Stimulated activated CD8-positive, alpha-beta memory T cell treated with anti-CD3 and anti-CD28 coated beads, Interleukin-7, amount 100 ng/mL, for 48 hours (primary cell): ENCODE data around the gene DNAH10.
A peak's percentile ranks its signal among the peaks of the same experiment; 100 is the strongest.
"Not testable (repeated sequence)": the region's sequence is repeated elsewhere in the genome, so short reads cannot be mapped to it uniquely, and the experiment has no call there.

Experiments used
- DNase-seq, 2 donors: peaks; one replicate each; pipeline ENCODE4 v3.0.0-alpha.2; 2020; ENCODE audit warnings: low read depth in 1 of 2; ENCODE audit errors: extremely low read depth in 1 of 2

The DNAH10 gene

DNA sequence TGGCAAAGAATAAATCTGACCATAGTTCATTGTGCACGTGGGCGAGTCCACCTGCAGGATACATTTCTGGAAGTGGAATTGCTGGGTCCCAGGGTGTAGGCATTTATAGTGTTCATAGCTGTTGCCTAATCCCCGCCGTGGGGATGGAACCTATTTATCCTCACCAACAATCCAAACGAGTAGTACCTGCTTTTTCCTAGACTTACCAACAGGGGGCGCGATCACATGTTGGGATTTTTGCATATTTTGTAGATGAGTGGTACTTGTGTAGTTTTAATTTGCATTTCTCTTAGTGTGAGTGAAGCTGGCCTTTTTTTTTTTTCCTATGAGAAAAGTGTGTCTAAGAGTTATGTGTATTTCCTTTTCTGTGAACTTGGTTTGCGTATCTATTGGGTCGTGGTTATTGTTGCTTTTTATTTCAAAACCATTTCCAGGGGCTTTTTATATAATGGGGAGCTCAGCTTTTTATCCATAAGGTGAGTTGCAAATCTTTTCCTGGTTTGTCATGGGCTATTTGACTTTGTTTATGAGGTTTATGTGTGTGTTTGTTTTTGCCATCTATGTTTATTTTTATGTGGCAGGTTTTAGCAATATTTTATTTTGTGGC is 143.3 kb downstream of the DNAH10 start:
- peak; percentile 8 to 41 for DNase-seq

DNA sequence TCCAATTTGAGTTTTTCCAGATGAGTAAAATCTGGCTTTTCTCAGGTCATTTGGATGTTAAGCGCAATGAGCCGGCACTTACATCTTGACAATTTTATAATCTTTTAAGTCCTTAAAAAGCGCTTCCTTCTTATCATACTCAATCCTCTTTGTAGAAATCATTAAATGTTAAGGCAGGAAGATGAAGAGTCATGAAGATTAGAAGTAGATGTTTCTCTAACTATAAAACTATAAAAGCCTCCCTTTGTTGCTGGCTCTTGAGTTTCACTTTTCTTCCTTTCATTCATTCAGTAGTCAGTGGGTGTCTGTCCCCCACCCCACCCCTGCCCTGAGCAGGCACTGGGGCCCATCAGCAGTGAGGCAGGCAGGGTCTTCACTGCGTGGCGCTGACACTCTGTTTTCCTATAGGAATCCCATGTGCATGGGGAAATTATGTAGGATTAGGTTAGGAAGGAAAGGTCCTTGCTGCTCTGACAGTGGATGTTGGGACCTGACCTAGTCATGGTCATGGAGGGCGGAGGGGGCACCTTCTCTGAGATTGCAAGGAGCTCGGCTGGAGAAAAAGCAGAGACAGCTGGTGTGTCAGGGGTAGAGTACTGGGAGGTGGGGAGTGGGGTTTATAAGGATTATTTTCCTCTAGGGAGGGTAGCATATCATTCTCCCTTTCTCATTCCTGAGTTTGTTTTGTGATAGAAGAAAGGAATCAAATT is 144.8 kb downstream of the DNAH10 start:
- DNase-seq = no peak

DNA sequence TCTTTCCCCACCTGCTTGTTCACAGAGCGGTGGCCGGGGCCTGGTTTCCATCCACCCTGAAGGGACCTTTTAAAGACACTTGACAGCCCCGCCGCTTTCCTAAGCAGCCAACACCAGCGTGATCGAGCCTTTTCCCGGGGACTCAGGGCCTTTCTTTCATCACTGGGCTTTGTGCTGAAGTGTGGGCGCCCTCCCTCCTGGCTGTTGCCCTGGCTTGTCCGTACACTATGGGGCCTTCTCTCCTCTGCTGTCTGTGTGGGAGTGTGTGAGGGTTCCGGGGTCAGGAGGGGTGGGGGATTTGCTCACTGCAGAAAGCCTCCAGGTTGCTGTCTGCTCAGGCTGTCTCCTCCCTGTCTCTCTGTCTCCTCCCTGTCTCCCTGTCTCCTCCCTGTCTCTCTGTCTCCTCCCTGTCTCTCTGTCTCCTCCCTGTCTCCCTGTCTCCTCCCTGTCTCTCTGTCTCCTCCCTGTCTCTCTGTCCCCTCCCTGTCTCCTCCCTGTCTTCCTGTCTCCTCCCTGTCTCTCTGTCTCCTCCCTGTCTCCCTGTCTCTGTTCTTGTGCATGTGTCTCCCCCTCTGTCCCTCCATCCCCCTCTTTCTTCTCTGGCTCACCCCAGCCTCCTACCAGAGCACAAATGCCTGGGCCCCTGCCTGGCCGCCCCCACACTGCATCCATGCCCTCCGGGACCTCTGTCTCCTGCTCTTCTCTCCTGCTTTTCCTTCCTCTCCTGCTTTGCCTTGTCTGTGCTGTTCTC is 145.8 kb downstream of the DNAH10 start:
- no peak for DNase-seq

DNA sequence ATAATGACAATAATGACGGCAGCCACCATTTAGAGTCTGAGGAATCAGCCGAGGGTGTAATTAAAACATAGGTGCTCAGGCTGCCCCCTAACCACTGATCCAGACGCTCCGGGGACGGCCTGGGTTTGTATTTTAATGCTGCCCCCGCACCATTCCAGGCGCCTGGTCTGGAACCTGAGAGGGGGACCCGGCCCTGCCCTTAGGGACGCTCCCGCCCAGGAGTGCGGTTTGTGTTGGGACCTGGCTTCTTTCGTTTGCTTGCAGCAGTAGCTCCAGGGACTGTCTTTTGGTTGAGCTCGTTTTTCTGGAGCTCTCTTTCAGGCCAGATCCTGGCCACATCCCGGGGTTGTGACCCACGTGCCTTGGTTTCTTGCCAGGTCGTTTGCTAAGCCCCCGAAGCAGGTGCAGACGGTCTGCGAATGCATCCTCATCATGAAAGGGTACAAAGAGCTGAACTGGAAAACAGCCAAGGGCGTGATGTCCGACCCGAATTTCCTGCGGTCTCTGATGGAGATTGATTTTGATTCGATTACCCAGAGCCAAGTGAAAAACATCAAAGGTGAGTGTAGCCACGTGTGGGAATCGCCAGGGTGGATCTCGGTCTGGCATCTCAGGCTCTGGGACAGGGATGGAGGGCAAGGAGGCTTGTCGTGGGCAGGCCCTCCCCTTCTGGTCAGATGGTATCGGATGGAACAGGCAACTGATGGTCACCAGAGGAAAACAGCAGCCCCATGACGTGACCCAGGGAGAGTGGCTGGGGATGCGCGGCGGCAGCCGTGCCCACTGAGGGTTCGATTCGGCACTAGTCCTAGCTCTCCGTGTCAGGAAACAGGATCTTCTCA is 147.0 kb downstream of the DNAH10 start:
- no peak for DNase-seq

DNA sequence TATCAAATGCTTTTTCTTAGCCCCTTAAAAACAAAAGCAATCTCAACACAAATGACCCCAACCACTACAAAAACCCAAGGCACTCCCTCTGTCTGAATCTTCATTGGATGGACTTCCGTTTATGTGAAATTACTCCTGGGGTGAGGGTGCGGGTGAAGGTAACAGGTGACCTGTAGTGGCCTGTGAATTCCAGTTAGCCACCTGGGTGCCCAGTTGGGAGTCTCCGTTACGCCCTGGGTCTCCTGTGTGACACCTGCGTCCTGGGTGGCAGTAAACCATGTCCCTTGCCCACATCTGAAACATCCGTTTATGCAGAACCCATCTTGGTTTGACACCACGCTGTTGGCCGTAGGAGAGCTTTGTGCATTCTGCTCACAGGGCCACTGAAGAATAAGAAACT is 148.0 kb downstream of the DNAH10 start:
- DNase-seq = no peak

DNA sequence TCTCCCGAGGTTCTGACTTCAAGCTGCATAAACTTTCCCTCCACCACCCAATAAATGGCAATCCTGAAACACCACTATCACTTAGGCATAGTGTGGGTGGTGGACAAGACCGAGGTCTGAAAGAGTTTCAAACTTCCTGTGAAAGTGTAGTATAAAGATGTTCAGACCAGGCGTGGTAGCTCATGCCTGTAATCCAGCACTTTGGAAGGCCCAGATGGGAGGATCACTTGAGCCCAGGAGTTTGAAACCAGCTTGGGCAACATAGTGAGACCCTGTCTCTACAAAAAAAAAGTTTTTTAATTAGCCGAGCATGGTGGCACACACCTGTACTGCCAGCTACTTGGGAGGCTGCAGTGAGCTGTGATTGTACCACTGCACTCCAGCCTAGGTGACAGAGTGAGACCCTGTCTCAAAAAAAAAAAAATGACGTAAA is 148.7 kb downstream of the DNAH10 start:
- DNase-seq = no peak

DNA sequence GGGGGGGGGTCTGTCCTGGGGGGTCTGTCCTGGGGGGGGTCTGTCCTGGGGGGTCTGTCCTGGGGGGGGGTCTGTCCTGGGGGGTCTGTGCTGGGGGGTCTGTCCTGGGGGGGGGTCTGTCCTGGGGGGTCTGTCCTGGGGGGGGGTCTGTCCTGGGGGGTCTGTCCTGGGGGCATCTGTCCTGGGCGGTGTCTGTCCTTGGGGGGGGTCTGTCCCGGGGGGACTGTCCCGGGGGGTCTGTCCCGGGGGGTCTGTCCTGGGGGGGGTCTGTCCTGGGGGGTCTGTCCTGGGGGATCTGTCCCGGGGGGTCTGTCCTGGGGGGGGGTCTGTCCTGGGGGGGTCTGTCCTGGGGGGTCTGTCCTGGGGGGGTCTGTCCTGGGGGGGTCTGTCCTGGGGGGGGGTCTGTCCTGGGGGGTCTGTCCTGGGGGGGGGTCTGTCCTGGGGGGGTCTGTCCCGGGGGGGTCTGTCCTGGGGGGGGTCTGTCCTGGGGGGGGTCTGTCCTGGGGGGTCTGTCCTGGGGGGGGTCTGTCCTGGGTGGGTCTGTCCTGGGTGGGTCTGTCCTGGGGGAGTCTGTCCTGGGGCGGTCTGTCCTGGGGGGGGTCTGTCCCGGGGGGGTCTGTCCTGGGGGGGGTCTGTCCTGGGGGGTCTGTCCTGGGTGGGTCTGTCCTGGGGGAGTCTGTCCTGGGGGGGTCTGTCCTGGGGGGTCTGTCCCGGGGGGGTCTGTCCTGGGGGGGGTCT is 149.7 kb downstream of the DNAH10 start:
- not testable (repeated sequence) for DNase-seq

DNA sequence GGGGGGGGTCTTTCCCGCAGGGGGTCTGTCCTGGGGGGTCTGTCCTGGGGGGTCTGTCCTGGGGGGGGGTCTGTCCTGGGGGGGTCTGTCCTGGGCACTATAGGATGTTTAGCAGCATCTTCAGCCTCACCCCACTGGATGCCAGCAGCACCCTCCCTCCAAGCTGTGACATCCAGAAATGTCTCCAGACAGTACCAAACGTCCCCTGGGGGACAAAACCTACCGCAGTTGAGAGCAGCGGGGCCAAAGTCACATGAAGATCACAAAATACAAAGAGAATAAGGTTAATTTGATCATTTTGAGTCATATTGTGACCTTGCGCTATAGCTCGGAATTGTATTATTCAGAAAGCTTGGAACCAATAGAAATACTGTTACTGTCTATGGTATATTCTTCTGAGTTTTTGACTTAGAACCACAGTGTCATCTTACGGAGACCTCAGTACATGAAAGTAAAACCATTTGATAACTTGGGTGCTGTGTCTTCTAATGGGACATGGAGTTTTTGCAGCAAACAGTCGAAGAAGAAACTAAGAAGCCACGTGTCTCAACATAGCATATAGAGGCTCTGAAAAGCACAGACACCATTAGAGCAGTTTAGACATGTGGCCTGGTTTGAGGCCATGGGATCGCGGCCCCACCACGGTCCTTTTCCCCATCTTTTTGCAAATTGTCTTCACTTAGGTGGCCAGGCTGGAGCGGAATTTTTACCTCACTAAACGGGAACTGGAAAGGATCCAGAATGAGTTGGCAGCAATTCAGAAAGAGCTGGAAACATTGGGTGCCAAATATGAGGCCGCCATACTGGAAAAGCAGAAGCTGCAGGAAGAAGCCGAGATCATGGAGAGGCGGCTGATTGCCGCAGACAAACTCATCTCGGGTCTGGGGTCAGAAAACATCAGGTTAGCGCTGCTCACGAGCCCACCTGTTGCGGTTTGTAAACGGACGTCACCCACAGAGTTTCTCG is 150.6 kb downstream of the DNAH10 start:
- DNase-seq = no peak

DNA sequence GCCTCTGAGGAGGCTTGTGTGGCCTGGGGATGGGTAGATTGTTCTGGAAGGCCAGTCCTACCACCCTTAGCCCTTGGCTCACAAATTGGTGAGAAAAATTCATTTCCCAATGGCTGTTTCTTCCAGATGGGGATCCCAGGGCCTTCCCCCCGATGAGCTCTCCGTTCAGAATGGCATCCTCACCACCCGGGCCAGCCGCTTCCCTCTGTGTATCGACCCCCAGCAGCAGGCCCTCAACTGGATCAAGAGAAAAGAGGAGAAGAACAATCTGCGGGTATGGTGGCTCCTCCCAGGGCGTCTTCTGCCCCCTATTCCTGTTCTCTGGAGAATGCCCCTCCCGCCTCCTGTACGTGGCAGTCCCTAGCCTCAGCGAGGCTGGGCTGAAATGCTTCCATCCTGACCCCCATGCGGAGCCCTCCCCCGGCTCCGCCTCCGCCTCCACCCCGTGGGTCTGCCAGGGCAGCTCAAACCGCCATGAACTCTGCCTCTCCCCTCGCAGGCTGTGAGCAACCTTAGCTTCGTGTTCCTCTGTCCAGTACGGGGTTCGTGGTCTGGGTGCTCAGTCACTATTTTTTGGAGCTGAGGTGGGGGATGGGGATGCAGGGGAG is 152.7 kb downstream of the DNAH10 start:
- no peak for DNase-seq

DNA sequence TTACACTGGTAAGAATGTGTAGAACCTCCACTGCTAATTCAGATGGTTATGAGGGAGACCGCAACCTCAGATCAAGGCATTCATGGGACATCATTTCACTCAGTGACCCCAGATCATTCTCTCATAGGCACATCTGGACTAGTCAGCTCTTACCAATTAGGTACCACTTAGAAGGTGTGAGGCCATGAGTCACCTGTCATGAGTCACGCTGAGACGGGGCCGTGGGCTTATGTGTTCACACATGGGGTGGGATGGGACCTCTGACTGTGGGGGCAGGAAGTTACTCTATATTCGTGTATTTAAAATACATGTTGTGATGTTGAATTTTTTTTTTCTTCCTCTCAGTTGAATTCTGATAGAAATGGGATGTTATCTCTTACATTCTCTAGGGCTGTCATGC is 154.6 kb downstream of the DNAH10 start:
- peak; percentile 53 to 81 for DNase-seq

DNA sequence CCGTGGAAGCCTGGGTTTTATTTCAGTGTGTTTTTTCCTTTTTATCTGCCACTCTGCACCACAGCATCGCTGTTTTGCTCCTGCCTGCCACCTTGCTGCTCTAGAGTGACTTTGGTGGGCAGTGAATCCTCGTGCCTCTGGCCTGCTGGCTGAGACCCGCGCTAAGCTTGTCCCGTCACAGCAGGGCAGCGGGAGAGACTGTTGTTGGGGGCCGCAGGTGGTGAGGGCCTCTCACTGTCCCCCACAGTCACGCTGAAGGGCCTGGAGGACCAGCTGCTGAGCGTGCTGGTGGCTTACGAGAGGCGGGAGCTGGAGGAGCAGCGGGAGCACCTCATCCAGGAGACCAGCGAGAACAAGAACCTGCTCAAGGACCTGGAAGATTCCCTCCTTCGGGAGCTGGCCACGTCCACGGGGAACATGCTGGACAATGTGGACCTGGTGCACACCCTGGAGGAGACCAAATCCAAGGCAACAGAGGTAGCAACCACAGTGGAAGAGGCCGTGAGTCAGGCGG is 155.3 kb downstream of the DNAH10 start:
- DNase-seq = no peak

DNA sequence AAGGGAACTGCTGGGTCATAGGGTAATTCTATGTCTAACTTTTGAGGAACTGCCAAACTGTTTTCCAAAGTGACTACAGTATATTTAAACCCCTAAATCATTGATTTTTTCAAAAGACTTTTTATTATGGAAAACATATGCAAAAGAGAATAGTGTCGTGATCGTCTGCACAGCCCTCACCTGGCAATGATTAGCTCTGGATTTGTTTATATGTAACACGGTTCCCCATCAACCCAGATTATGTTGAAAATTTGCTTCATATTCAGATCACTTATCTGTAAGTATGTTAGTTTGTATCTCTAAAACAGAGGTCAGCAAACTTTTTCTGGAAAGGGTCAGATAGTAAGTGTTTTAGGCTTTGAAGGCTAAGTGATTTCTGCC is 157.9 kb downstream of the DNAH10 start:
- DNase-seq = no peak

DNA sequence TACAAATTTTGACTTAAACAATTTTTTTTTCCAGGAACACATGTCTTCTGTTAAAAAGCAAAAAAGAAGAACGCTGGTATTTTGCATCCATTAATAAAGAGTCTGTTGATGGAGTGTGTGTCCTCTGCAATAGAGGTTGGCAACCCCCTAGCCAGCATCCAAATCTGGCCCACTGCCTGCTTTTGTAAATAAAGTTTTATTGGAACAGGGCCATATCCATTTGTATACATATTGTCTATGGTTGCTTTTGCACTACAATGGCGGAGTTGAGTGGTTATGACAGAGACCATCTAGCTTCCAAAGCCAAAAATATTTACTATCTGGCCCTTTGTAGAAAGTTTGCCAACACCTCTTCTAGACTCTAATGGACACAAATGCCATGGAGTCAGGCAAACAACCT is 160.9 kb downstream of the DNAH10 start:
- no peak for DNase-seq

DNA sequence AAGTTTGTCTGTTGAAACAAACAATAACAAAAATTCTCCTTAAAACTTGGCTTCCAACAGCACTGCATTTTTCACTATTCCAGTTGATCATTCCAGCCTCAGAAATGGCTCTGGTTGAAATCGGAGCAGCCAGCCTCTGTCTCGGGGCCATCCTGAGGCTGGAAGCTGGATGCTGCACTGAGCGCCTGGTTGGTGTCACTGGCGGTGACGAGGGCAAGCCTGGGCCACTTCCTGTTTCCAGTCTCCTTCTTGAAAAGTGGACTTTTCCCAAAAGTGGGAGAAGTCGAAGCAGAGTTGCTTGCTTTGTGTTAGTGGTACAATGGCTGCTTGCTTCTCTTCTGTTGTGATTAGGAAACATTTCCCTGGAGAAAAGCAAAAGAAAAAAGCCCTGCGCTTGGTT is 161.8 kb downstream of the DNAH10 start:
- no peak for DNase-seq

DNA sequence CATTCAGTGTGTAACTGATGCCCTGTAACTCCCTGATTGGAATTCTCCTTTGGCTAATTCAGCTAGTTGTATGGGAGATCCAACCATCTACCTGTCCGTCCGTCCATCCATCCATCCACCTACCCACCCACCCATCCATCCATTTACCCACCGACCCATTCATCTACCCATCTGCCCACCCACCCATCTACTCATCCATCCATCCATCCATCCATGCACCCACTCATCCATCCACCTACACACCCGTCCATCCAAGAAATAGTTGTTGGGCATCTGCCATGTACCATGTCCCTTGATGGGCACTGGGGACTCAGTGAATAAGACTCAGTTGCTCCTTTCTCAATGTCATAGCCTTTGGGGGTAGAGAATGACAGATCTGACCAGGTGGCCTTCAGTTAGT is 162.4 kb downstream of the DNAH10 start:
- DNase-seq = no peak

DNA sequence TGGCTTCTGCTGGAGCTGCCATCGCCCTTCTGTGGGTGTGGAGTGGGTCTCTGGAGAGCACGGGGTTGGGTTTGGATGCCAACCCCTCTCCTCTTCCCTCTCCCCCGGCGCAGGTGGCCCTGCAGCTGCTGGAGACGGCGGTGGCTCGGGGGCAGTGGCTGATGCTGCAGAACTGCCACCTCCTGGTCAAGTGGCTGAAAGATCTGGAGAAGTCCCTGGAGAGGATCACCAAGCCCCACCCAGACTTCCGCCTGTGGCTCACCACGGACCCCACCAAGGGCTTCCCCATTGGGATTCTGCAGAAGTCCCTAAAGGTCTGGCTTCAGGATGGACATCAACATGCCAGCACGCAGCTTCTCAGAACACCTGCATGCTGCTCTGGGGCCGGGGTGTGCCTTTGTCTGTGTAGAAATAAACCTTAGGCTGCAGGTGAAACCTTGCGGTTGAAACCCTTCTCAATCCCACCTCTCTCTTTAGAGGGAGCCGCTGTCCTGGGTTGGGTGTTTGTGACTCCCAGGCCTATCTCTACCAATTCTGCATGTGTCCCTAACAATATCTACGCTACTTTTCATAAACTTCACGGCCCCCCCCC is 166.3 kb downstream of the DNAH10 start:
- no peak for DNase-seq

DNA sequence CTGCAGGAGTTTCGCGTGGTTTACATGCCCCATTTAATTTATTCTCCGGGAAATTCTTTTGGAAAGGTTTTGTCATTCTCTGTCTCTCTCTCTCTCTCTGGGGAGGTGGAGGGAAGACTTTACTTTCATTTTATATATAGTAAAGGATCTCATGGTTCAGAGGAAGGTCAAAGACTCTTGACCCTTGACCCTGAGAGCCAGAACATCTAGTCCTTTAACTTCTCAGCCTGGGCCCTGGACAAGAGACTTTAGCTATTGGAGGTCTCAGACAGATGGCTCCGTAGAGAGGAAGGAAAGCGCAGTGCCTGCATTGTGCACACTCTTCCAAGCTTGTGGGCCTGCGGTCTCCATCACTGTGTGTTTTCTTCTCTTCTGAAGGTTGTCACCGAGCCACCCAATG is 166.8 kb downstream of the DNAH10 start:
- no peak for DNase-seq

DNA sequence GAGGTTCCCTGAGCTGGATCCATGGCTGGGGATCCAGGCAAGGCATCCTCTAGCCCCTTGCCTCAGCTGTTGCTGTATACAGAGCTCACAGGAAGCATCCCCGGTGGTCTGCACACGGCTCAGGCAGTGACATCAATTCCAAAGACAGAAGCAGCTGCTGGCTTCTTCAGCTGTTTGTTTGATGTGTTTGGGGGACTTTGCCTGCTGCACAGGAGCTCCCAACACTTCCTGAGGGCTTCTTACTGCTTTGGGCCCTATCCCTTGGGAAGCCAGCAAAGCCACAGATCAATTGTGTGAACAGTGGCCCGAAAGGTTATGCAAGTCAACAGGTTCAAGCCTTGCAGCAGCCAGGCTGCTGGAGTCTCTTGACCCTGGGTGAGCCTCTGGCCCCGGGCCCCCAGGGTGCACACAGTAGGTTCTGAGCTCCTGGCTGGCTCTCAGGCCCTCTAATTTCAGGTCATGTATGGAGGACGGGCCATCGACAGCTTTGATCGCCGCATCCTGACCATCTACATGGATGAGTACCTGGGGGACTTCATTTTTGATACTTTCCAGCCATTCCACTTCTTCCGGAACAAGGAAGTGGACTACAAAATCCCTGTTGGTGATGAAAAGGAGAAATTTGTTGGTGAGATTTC is 168.0 kb downstream of the DNAH10 start:
- no peak for DNase-seq
